GM23338 (cell line): ENCODE data around the gene UBE2K. TPM values are rescaled to one million over a fixed set of nuclear protein-coding genes. Genes with fewer than 3 reads are reported as not detected.

ENCODE experiments used
- ATAC-seq: fragments of 200-7000 bp; cut with Tn5 transposase; 3 replicates; pipeline ENCODE4 v1.9.1; 2020
- DNase-seq: peaks from one replicate; pipeline ENCODE4 v3.0.0-alpha.2; 2015; ENCODE audit warnings: low spot score
- H2AFZ ChIP-seq: fragments of 200-600 bp; sonication (generic); 2 replicates; pipeline ENCODE4 v1.8.0; 2016; ENCODE audit warnings: antibody characterized with exemption, mild to moderate bottlenecking, moderate library complexity
- H3F3A ChIP-seq: fragments of 200-600 bp; sonication (generic); replicated peaks from 2 replicates; pipeline ENCODE4 v1.8.0; 2017; ENCODE audit warnings: antibody characterized with exemption, mixed run types, low read depth
- H3K27ac ChIP-seq: fragments of 200-600 bp; sonication (generic); 2 replicates; pipeline ENCODE4 v1.6.1; 2016; ENCODE audit warnings: low read depth
- H3K27me3 ChIP-seq: fragments of 200-600 bp; sonication (generic); 2 replicates; pipeline ENCODE4 v1.8.0; 2016; ENCODE audit warnings: mild to moderate bottlenecking, mixed run types, moderate library complexity; ENCODE audit not compliant: insufficient read depth
- H3K36me3 ChIP-seq: fragments of 200-600 bp; sonication (generic); 2 replicates; pipeline ENCODE4 v1.8.0; 2016; ENCODE audit warnings: mild to moderate bottlenecking; ENCODE audit not compliant: insufficient read depth
- H3K4me1 ChIP-seq: fragments of 200-600 bp; sonication (generic); 2 replicates; pipeline ENCODE4 v1.8.0; 2016; ENCODE audit warnings: mild to moderate bottlenecking, moderate library complexity; ENCODE audit not compliant: insufficient read depth
- H3K4me2 ChIP-seq: fragments of 200-600 bp; sonication (generic); 2 replicates; pipeline ENCODE4 v1.7.1; 2017; ENCODE audit warnings: mixed run types
- H3K4me3 ChIP-seq: fragments of 200-600 bp; sonication (generic); 2 replicates; pipeline ENCODE4 v1.6.1; 2016; ENCODE audit warnings: mixed run types
- H3K79me2 ChIP-seq: fragments of 200-600 bp; sonication (generic); replicated peaks from 2 replicates; pipeline ENCODE4 v1.8.0; 2017; ENCODE audit warnings: mild to moderate bottlenecking; ENCODE audit not compliant: insufficient read depth
- H3K9me2 ChIP-seq: fragments of 200-600 bp; sonication (generic); 2 replicates; pipeline ENCODE4 v1.8.0; 2017; ENCODE audit not compliant: insufficient read depth
- H4K20me1 ChIP-seq: fragments of 200-600 bp; sonication (generic); replicated peaks from 2 replicates; pipeline ENCODE4 v1.8.0; 2017; ENCODE audit warnings: mild to moderate bottlenecking; ENCODE audit not compliant: insufficient read depth
- H3K27ac Mint-ChIP-seq: 2 replicates; pipeline ENCODE4 v1.8.0; 2020; ENCODE audit warnings: inconsistent platforms, mild to moderate bottlenecking, moderate library complexity, mixed read lengths
- H3K27me3 Mint-ChIP-seq: 3 replicates; pipeline ENCODE4 v1.8.0; 2022; ENCODE audit warnings: low read depth, mild to moderate bottlenecking, moderate library complexity, mixed read lengths, inconsistent platforms; ENCODE audit not compliant: insufficient read depth, poor library complexity
- H3K36me3 Mint-ChIP-seq: 3 replicates; pipeline ENCODE4 v1.8.0; 2021; ENCODE audit warnings: low read depth, mild to moderate bottlenecking, inconsistent platforms, moderate library complexity, mixed read lengths
- H3K4me1 Mint-ChIP-seq: 3 replicates; pipeline ENCODE4 v1.8.0; 2020; ENCODE audit warnings: mild to moderate bottlenecking, inconsistent platforms, mixed read lengths
- H3K4me3 Mint-ChIP-seq: 3 replicates; pipeline ENCODE4 v1.8.0; 2021; ENCODE audit warnings: moderate library complexity, mild to moderate bottlenecking, inconsistent platforms, mixed read lengths
- H3K9me3 Mint-ChIP-seq: 3 replicates; pipeline ENCODE4 v1.8.0; 2020; ENCODE audit warnings: moderate library complexity, mild to moderate bottlenecking, inconsistent platforms, mixed read lengths
- CREB1 ChIP-seq: fragments of 250-450 bp; sonication (Bioruptor Pico); IDR thresholded peaks from 2 replicates; pipeline ENCODE4 v1.5.0; 2020; ENCODE audit warnings: low read depth, mild to moderate bottlenecking, moderate library complexity
- ETS1 ChIP-seq: IDR thresholded peaks from 2 replicates; pipeline ENCODE4 v1.6.1; 2016; ENCODE audit warnings: antibody characterized with exemption
- EZH2 ChIP-seq: fragments of 200-600 bp; sonication (generic); IDR thresholded peaks from one replicate; pipeline ENCODE4 v1.8.0; 2017; ENCODE audit warnings: antibody characterized with exemption, mild to moderate bottlenecking, low read depth; ENCODE audit not compliant: unreplicated experiment
- EZH2phosphoT487 ChIP-seq: fragments of 200-600 bp; sonication (generic); IDR thresholded peaks from one replicate; pipeline ENCODE4 v1.8.1; 2018; ENCODE audit warnings: antibody characterized with exemption; ENCODE audit not compliant: unreplicated experiment
- JUNB ChIP-seq: IDR thresholded peaks from one replicate; pipeline ENCODE4 v1.6.1; 2016; ENCODE audit warnings: antibody characterized with exemption; ENCODE audit not compliant: unreplicated experiment
- NANOG ChIP-seq: IDR thresholded peaks from 2 replicates; pipeline ENCODE4 v1.6.1; 2016; ENCODE audit warnings: antibody characterized with exemption, borderline replicate concordance
- POLR2AphosphoS5 ChIP-seq: IDR thresholded peaks from 2 replicates; pipeline ENCODE4 v1.6.1; 2016; ENCODE audit warnings: antibody characterized with exemption, low read depth
- STAT1 ChIP-seq: IDR thresholded peaks from one replicate; pipeline ENCODE4 v1.6.1; 2016; ENCODE audit warnings: antibody characterized with exemption; ENCODE audit not compliant: unreplicated experiment
- ZNF114 ChIP-seq: fragments of 250-450 bp; sonication (Bioruptor Pico); IDR thresholded peaks from 2 replicates; pipeline ENCODE4 v1.5.0; 2020; ENCODE audit warnings: mild to moderate bottlenecking, moderate library complexity
- ZNF331 ChIP-seq: fragments of 250-450 bp; sonication (Bioruptor Pico); IDR thresholded peaks from 2 replicates; pipeline ENCODE4 v1.5.0; 2020; ENCODE audit warnings: low read depth, mild to moderate bottlenecking, moderate library complexity
- ZNF462 ChIP-seq: fragments of 250-450 bp; sonication (Bioruptor Pico); IDR thresholded peaks from 2 replicates; pipeline ENCODE4 v1.5.0; 2020; ENCODE audit warnings: mild to moderate bottlenecking, moderate library complexity
- polyA plus RNA-seq: library from polyadenylated mRNA; unstranded; fragments of >200 nt; fragmentation: Nextera tagmentation; extraction: Ambion mirVana; gene quantifications from 2 replicates; pipeline ENCODE4 v1.2.1, GENCODE V29; 2016
- total RNA-seq: library from RNA; depleted of rRNA; stranded (reverse); fragments of >200 nt; shearing (Covaris generic); gene quantifications from 2 replicates; pipeline ENCODE4 v1.2.3, GENCODE V29; 2014
- TF ChIP-seq, protein P1 (sequence below): IDR thresholded peaks from one replicate; pipeline ENCODE4 v1.6.1; 2018; ENCODE audit warnings: antibody characterized with exemption; ENCODE audit not compliant: unreplicated experiment
- TF ChIP-seq, protein P2 (sequence below), 2 experiments: fragments of 200-600 bp in 1 of 2; sonication (generic) in 1 of 2; conservative IDR thresholded peaks; 2 replicates each; pipeline versions ENCODE4 v1.5.1 to v1.6.1; 2016 to 2017; ENCODE audit warnings: antibody characterized with exemption in 2 of 2, low read depth in 2 of 2, mild to moderate bottlenecking in 2 of 2, moderate library complexity in 1 of 2

The UBE2K gene
- total and polyA plus RNA-seq, 2 experiments from 2014 or later = 97.7 to 207 TPM

DNA sequence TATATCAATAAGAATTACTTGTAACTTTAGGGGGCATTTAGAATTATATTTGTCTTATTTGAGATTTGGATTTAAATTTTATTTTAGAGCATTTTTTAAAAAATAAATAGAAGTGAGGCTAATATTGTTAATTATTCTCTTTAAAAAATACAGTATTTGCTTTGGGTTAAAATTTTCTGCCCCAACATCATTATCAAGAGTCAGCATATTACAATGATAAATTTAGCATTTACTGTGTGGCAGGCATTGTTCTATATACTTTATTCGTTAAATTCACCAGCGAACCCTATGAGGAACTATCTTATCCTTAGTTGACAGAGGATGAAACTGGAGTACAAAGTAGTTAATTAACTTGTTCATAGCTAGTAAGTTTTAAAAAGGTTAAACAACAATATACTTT, 34.0 kb downstream of the UBE2K start:
- Mint-ChIP-seq H3K4me1 (peaks cover 10% of the 10 kb centered on the region; the same call in 2 of the 3 replicates), H3K4me3 (no peak overlapping the region), H3K9me3 (no peaks in the 10 kb centered on the region; the same call in 2 of the 3 replicates), H3K36me3 (peaks cover 17% of the 10 kb centered on the region; the same call in 2 of the 3 replicates), H3K27me3 (peaks cover 8% of the 10 kb centered on the region), H3K27ac (no peak overlapping the region)
- no peaks in the 10 kb centered on the region for H3K27me3 ChIP-seq
- H3K4me1 ChIP-seq = no peaks in the 10 kb centered on the region
- H3K4me2 ChIP-seq = no peak overlapping the region
- no peak overlapping the region for H3K4me3 ChIP-seq
- H3K36me3 ChIP-seq = no peaks in the 10 kb centered on the region
- peaks cover 100% of the 10 kb centered on the region for H3K79me2 ChIP-seq
- H3K9me2 ChIP-seq = no peaks in the 10 kb centered on the region
- peaks cover 64% of the 10 kb centered on the region for H4K20me1 ChIP-seq
- peaks cover 1% of the 10 kb centered on the region; the same call in 1 of the 2 replicates for H3F3A ChIP-seq
- DNase-seq (no peak), ATAC-seq (no peak)
- no peak overlapping the region for H2AFZ ChIP-seq
- no peak for TF ChIP-seq EZH2
- TF ChIP-seq ZNF462 = no peak
- TF ChIP-seq ZNF331 (CRISPR knock-in tag) = no peak
- no peak for TF ChIP-seq ETS1
- TF ChIP-seq, protein P1, sequence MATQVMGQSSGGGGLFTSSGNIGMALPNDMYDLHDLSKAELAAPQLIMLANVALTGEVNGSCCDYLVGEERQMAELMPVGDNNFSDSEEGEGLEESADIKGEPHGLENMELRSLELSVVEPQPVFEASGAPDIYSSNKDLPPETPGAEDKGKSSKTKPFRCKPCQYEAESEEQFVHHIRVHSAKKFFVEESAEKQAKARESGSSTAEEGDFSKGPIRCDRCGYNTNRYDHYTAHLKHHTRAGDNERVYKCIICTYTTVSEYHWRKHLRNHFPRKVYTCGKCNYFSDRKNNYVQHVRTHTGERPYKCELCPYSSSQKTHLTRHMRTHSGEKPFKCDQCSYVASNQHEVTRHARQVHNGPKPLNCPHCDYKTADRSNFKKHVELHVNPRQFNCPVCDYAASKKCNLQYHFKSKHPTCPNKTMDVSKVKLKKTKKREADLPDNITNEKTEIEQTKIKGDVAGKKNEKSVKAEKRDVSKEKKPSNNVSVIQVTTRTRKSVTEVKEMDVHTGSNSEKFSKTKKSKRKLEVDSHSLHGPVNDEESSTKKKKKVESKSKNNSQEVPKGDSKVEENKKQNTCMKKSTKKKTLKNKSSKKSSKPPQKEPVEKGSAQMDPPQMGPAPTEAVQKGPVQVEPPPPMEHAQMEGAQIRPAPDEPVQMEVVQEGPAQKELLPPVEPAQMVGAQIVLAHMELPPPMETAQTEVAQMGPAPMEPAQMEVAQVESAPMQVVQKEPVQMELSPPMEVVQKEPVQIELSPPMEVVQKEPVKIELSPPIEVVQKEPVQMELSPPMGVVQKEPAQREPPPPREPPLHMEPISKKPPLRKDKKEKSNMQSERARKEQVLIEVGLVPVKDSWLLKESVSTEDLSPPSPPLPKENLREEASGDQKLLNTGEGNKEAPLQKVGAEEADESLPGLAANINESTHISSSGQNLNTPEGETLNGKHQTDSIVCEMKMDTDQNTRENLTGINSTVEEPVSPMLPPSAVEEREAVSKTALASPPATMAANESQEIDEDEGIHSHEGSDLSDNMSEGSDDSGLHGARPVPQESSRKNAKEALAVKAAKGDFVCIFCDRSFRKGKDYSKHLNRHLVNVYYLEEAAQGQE = no peak
- TF ChIP-seq CREB1 (CRISPR knock-in tag) = no peak
- no peak for TF ChIP-seq STAT1
- TF ChIP-seq, protein P2, sequence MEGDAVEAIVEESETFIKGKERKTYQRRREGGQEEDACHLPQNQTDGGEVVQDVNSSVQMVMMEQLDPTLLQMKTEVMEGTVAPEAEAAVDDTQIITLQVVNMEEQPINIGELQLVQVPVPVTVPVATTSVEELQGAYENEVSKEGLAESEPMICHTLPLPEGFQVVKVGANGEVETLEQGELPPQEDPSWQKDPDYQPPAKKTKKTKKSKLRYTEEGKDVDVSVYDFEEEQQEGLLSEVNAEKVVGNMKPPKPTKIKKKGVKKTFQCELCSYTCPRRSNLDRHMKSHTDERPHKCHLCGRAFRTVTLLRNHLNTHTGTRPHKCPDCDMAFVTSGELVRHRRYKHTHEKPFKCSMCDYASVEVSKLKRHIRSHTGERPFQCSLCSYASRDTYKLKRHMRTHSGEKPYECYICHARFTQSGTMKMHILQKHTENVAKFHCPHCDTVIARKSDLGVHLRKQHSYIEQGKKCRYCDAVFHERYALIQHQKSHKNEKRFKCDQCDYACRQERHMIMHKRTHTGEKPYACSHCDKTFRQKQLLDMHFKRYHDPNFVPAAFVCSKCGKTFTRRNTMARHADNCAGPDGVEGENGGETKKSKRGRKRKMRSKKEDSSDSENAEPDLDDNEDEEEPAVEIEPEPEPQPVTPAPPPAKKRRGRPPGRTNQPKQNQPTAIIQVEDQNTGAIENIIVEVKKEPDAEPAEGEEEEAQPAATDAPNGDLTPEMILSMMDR (conservative IDR thresholded peaks at IDR 0.05; ENCODE audit: low read depth in 2 of 2) = no peak
- TF ChIP-seq EZH2phosphoT487 = no peak
- TF ChIP-seq NANOG = no peak
- TF ChIP-seq JUNB = no peak
- TF ChIP-seq POLR2AphosphoS5 = no peak
- no peak for TF ChIP-seq ZNF114
- H3K27ac ChIP-seq = no peak overlapping the region
